Skeletal muscle satellite cell (primary cell): ENCODE measurements around the gene IL26.

Experiments
- H3K27me3 ChIP-seq: 2 replicates; pipeline ENCODE4 v1.7.0; 2013; ENCODE audit warnings: low read length; ENCODE audit not compliant: control insufficient read depth, insufficient read depth
- H3K36me3 ChIP-seq: 2 replicates; pipeline ENCODE4 v1.7.0; 2013; ENCODE audit warnings: mild to moderate bottlenecking, control low read depth, low read length; ENCODE audit not compliant: insufficient read depth
- H3K4me1 ChIP-seq: 2 replicates; pipeline ENCODE4 v1.7.0; 2013; ENCODE audit warnings: low read length; ENCODE audit not compliant: control insufficient read depth, insufficient read depth
- H3K4me2 ChIP-seq: 2 replicates; pipeline ENCODE4 v1.7.0; 2013; ENCODE audit warnings: mild to moderate bottlenecking, low read length
- H3K4me3 ChIP-seq: 2 replicates; pipeline ENCODE4 v1.7.0; 2013; ENCODE audit warnings: low read length
- H3K9ac ChIP-seq: 2 replicates; pipeline ENCODE4 v1.7.0; 2013; ENCODE audit warnings: mild to moderate bottlenecking, low read depth, low read length, moderate library complexity
- H3K9me3 ChIP-seq: replicated peaks from 2 replicates; pipeline ENCODE4 v1.7.0; 2013; ENCODE audit warnings: mild to moderate bottlenecking, control low read depth, low read length

The IL26 gene

GRCh38 chr12:68239309-68239982, 13.8 kb upstream of the IL26 start:
- H3K9me3 ChIP-seq = no peaks in the 10 kb centered on the region
- H3K27me3 ChIP-seq = no peaks in the 10 kb centered on the region
- peak overlapping the region; percentile 6 for H3K9ac ChIP-seq
- no peaks in the 10 kb centered on the region for H3K36me3 ChIP-seq
- H3K4me3 ChIP-seq = no peak overlapping the region
- no peak overlapping the region for H3K4me2 ChIP-seq
- H3K4me1 ChIP-seq = peaks cover 32% of the 10 kb centered on the region

- no peaks in the 10 kb centered on the region for H3K27me3 ChIP-seq
- H3K4me3 ChIP-seq = no peak overlapping the region
- H3K4me2 ChIP-seq = peak overlapping the region; percentile 80
- no peak overlapping the region for H3K9ac ChIP-seq
- no peaks in the 10 kb centered on the region for H3K9me3 ChIP-seq
- peaks cover 32% of the 10 kb centered on the region for H3K4me1 ChIP-seq
- no peaks in the 10 kb centered on the region for H3K36me3 ChIP-seq
Observed at GRCh38 chr12:68237619-68238018, 12.0 kb upstream of the IL26 start.

GRCh38 chr12:68237078-68237477, 11.5 kb upstream of the IL26 start:
- H3K27me3 ChIP-seq = no peaks in the 10 kb centered on the region
- no peaks in the 10 kb centered on the region for H3K36me3 ChIP-seq
- H3K9me3 ChIP-seq = no peaks in the 10 kb centered on the region
- H3K4me2 ChIP-seq = peak overlapping the region; percentile 80
- peak overlapping the region; percentile 58 for H3K4me3 ChIP-seq
- H3K9ac ChIP-seq = peak overlapping the region; percentile 2
- H3K4me1 ChIP-seq = peaks cover 32% of the 10 kb centered on the region

GRCh38 chr12:68236421-68237059, 10.9 kb upstream of the IL26 start:
- Histone ChIP-seq H3K4me3 (peak overlapping the region; percentile 58), H3K9ac (peak overlapping the region; percentile 2), H3K36me3 (no peaks in the 10 kb centered on the region), H3K4me2 (peak overlapping the region; percentile 80), H3K9me3 (no peaks in the 10 kb centered on the region), H3K4me1 (peaks cover 32% of the 10 kb centered on the region), H3K27me3 (no peaks in the 10 kb centered on the region)

- H3K4me3 ChIP-seq = no peak overlapping the region
- H3K9ac ChIP-seq = no peak overlapping the region
- H3K9me3 ChIP-seq = no peaks in the 10 kb centered on the region
- H3K4me1 ChIP-seq = peaks cover 27% of the 10 kb centered on the region
- no peaks in the 10 kb centered on the region for H3K36me3 ChIP-seq
- no peak overlapping the region for H3K4me2 ChIP-seq
- no peaks in the 10 kb centered on the region for H3K27me3 ChIP-seq
Observed at GRCh38 chr12:68235576-68235975, 10.0 kb upstream of the IL26 start.

GRCh38 chr12:68234140-68234539, 8.5 kb upstream of the IL26 start:
- no peak overlapping the region for H3K9ac ChIP-seq
- H3K4me3 ChIP-seq = no peak overlapping the region
- H3K27me3 ChIP-seq = no peaks in the 10 kb centered on the region
- no peaks in the 10 kb centered on the region for H3K9me3 ChIP-seq
- H3K4me2 ChIP-seq = no peak overlapping the region
- H3K4me1 ChIP-seq = peaks cover 14% of the 10 kb centered on the region
- H3K36me3 ChIP-seq = no peaks in the 10 kb centered on the region

- no peak overlapping the region for H3K4me3 ChIP-seq
- H3K4me2 ChIP-seq = no peak overlapping the region
- H3K36me3 ChIP-seq = no peaks in the 10 kb centered on the region
- H3K9me3 ChIP-seq = no peaks in the 10 kb centered on the region
- H3K4me1 ChIP-seq = peaks cover 14% of the 10 kb centered on the region
- no peak overlapping the region for H3K9ac ChIP-seq
- no peaks in the 10 kb centered on the region for H3K27me3 ChIP-seq
Observed at GRCh38 chr12:68233498-68233897, 7.9 kb upstream of the IL26 start.

GRCh38 chr12:68231691-68232090, 6.1 kb upstream of the IL26 start:
- H3K4me1 ChIP-seq = peaks cover 3% of the 10 kb centered on the region
- no peak overlapping the region for H3K4me2 ChIP-seq
- H3K9ac ChIP-seq = no peak overlapping the region
- H3K9me3 ChIP-seq = no peaks in the 10 kb centered on the region
- no peak overlapping the region for H3K4me3 ChIP-seq
- H3K36me3 ChIP-seq = no peaks in the 10 kb centered on the region
- no peaks in the 10 kb centered on the region for H3K27me3 ChIP-seq

GRCh38 chr12:68231229-68231628, 5.6 kb upstream of the IL26 start:
- Histone ChIP-seq H3K36me3 (no peaks in the 10 kb centered on the region), H3K9ac (no peak overlapping the region), H3K4me1 (no peaks in the 10 kb centered on the region), H3K4me3 (no peak overlapping the region), H3K27me3 (no peaks in the 10 kb centered on the region), H3K4me2 (no peak overlapping the region), H3K9me3 (no peaks in the 10 kb centered on the region)

GRCh38 chr12:68229956-68230355, 4.3 kb upstream of the IL26 start:
- peaks cover 9% of the 10 kb centered on the region for H3K4me1 ChIP-seq
- H3K9me3 ChIP-seq = no peaks in the 10 kb centered on the region
- no peaks in the 10 kb centered on the region for H3K27me3 ChIP-seq
- H3K9ac ChIP-seq = no peak overlapping the region
- H3K4me2 ChIP-seq = no peak overlapping the region
- no peaks in the 10 kb centered on the region for H3K36me3 ChIP-seq
- H3K4me3 ChIP-seq = no peak overlapping the region

GRCh38 chr12:68227356-68227755, 1.7 kb upstream of the IL26 start:
- H3K27me3 ChIP-seq = no peaks in the 10 kb centered on the region
- no peak overlapping the region for H3K4me2 ChIP-seq
- H3K4me1 ChIP-seq = peaks cover 24% of the 10 kb centered on the region
- no peaks in the 10 kb centered on the region for H3K9me3 ChIP-seq
- no peak overlapping the region for H3K4me3 ChIP-seq
- H3K9ac ChIP-seq = no peak overlapping the region
- H3K36me3 ChIP-seq = no peaks in the 10 kb centered on the region
